LNCAP (cell line): ENCODE results near the gene FAM174C.

Experiments
- CTCF ChIP-seq: fragments of 450-650 bp; IDR thresholded peaks from 2 replicates; pipeline ENCODE4 v1.5.1; 2017; ENCODE audit warnings: mild to moderate bottlenecking

The FAM174C gene

DNA sequence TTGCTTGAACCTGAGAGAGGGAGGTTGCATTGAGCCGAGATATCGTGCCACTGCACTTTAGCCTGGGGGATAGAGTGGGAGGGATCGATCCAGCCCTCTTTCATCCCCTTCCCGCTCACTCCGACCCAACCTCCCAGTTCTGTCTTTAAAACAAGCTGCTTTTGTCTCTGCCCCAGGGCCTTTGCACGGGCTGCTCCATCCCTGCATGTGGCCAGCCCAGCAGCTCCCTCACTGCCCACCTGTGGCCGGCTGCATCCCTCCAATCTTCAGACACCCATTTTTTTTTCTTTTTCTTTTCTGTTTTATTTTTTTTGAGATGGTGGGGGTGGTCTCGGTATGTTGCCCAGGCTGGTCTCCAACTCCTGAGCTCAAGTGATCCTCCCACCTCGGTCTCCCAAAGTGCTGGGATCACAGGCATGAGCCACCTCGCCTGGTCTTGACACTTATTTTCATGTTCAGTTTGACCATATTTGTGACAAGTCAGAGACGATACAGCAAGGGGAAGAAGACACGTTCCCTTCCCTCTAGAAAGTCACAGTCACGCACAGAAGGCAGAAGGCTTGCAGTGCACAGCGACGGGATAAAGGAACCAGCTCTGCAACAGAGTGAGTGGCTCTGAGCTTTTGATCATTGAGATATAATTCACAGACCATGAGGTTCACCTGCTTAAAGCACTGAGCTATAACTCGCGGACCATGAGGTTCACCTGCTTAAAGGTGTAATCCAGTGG, 42.1 kb downstream of the FAM174C start:
- TF ChIP-seq CTCF, result no peak

DNA sequence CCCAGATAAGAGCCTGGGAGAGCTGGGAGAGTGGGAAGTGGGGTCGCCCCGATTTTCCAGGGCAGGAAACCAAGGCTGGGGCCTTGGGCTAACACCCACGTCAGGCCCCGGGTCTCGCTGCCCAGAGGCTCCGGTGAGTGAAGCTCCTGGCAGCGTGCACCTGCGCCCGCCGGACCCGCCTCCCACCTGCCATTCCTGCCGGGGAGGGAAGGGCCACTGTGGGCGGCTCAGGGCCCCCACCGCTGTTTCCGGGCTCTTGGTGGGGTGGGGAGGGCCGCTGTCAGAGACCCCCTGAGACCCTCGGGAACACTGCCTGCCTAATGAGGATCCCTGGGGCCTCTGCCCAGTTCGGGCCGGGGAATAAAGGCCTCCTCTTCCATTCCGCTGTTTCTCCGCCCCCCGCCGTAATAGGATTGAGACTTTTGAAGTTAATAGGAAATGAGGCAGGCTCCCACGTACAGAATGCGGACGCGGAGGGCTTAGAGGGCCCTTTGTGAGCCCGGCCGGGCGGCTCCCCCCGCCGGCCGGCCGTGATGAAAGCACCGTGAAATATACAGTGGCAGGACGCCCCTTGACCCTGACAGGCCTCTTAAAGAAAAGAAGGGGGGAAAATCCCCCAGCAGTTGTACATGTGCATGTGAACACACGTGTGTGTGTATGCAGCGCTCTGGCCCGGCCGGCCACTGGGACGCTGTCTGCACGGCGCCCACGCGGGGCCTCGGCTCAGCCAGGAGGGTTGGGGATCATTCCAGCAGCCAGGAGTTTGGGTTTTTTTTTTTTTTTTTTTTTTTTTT, 43.5 kb downstream of the FAM174C start:
- TF ChIP-seq CTCF, result no peak

- no peak for TF ChIP-seq CTCF
Measured at GRCh38 chr19:1321539-1321938, 46.2 kb downstream of the FAM174C start.

DNA sequence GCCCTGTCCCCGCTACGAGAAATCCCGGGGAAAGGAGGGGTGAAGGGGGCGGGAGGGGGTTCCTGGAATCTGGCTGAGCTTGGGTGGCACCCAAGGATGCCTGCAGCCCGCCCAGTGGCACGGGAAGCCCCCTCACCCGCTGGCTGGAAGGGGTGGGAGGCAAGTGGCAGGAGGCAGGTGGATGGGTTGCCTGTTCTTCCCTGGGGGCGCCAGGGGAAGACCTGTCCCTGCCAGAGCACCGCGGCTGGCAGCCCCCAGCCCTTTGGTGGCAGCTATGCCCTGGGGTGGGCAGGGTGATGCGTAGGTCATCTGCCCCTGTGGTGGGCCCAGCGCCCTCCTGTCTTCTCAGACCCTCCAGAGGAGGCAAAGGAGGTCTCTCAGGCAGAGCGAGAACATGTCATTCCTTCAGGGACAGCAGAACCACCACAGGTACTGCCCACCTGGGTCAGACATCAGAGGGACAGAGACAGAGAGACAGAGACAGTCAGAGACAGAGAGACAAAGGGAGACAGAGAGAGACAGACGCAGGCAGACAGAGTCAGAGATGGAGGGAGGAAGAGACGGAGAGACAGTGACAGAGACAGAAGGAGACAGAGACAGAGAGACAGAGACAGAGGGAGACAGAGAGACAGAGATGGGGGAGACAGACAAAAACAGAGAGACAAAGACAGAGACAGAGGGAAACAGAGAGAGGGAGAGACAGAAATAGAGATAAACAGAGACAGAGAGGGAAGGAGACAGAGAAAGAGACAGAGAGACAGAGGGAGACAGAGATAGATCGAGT, 47.1 kb downstream of the FAM174C start:
- no peak for TF ChIP-seq CTCF

- TF ChIP-seq CTCF, result no peak
Measured at GRCh38 chr19:1324249-1324805, 49.0 kb downstream of the FAM174C start.

GRCh38 chr19:1324806-1325567, 49.7 kb downstream of the FAM174C start:
- no peak for TF ChIP-seq CTCF
